Progenitor cell of endocrine pancreas (in vitro differentiated cells): ENCODE results near the gene MRTFA. TPM values are rescaled to one million over a fixed set of nuclear protein-coding genes. Genes with fewer than 3 reads are reported as not detected.

Experiments
- DNase-seq: peaks from one replicate; pipeline ENCODE4 v3.0.0; 2021; ENCODE audit warnings: low spot score; ENCODE audit not compliant: unreplicated experiment
- H3K27ac Mint-ChIP-seq: 2 replicates; pipeline ENCODE4 v1.8.0; 2021; ENCODE audit warnings: mild to moderate bottlenecking, moderate library complexity, mixed read lengths
- H3K27me3 Mint-ChIP-seq: 2 replicates; pipeline ENCODE4 v1.8.0; 2021; ENCODE audit warnings: mixed read lengths
- H3K36me3 Mint-ChIP-seq: 2 replicates; pipeline ENCODE4 v1.8.0; 2022; ENCODE audit warnings: mixed read lengths; ENCODE audit not compliant: insufficient read depth
- H3K4me1 Mint-ChIP-seq: 2 replicates; pipeline ENCODE4 v1.8.0; 2021; ENCODE audit warnings: low read depth, mixed read lengths
- H3K4me3 Mint-ChIP-seq: 2 replicates; pipeline ENCODE4 v1.8.0; 2021; ENCODE audit warnings: low read depth, mild to moderate bottlenecking, moderate library complexity, mixed read lengths
- H3K9me3 Mint-ChIP-seq: 2 replicates; pipeline ENCODE4 v1.8.0; 2021; ENCODE audit warnings: low read depth, mixed read lengths
- total RNA-seq: library from RNA; stranded (reverse); gene quantifications from 2 replicates; pipeline ENCODE4 v1.2.1, GENCODE V29; 2021
- TF ChIP-seq, protein P1 (sequence below): fragments of 200-600 bp; sonication (generic); IDR thresholded peaks from one replicate; pipeline ENCODE4 v1.5.0; 2021; ENCODE audit warnings: antibody characterized with exemption, mild to moderate bottlenecking; ENCODE audit not compliant: unreplicated experiment

The MRTFA gene
- total RNA-seq, 1 donor from 2014 or later = 61.9 TPM

DNA sequence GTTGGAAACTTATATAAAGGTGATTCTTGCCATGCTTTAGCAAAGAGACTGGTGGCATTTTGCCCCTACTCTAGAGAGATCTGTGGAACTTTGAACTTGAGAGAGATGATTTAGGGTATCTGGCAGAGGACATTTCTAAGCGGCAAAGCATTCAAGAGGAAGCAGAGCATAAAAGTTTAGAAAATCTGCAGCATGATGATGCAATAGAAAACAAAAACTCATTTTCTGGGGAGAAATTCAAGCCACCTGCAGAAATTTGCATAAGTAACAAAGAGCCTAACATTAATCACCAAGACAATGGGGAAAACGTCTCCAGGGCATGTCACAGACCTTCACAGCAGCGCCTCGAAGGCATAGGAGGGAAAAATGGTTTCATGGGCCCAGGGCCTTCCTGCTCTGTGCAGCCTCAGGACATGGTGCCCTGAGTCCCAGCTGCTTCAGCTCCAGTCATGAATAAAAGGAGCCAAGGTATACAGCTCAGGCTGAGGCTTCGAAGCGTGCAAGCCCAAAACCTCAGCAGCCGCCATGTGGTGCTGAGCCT is 83.4 kb downstream of the MRTFA start:
- no peaks in the 10 kb centered on the region for H3K27me3 Mint-ChIP-seq
- H3K9me3 Mint-ChIP-seq = no peaks in the 10 kb centered on the region
- TF ChIP-seq, protein P1, sequence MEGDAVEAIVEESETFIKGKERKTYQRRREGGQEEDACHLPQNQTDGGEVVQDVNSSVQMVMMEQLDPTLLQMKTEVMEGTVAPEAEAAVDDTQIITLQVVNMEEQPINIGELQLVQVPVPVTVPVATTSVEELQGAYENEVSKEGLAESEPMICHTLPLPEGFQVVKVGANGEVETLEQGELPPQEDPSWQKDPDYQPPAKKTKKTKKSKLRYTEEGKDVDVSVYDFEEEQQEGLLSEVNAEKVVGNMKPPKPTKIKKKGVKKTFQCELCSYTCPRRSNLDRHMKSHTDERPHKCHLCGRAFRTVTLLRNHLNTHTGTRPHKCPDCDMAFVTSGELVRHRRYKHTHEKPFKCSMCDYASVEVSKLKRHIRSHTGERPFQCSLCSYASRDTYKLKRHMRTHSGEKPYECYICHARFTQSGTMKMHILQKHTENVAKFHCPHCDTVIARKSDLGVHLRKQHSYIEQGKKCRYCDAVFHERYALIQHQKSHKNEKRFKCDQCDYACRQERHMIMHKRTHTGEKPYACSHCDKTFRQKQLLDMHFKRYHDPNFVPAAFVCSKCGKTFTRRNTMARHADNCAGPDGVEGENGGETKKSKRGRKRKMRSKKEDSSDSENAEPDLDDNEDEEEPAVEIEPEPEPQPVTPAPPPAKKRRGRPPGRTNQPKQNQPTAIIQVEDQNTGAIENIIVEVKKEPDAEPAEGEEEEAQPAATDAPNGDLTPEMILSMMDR = no peak
- peaks cover 6% of the 10 kb centered on the region for H3K4me1 Mint-ChIP-seq
- no peak overlapping the region for H3K4me3 Mint-ChIP-seq
- H3K36me3 Mint-ChIP-seq = peaks cover 14% of the 10 kb centered on the region
- no peak overlapping the region for H3K27ac Mint-ChIP-seq
- no peak for DNase-seq

DNA sequence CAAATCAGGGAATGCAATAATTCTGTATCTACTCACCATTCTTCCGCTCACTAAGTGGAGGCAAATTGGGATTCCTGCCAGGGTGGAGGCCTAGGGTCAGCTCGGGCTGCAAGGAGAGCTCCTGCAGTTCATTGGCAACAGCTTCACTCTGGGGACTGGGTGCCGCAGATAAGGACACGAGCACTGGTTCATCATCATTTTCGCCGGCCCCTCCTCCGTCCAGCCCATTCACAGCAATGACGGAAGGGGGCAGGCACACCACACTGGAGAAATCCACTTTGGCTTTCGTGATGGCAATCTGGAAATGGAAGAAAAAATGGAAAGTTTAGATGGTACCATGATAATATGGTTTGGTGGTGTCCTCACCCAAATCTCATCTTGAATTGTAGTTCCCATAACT is 84.4 kb downstream of the MRTFA start:
- Mint-ChIP-seq H3K4me3 (no peak overlapping the region), H3K9me3 (no peaks in the 10 kb centered on the region), H3K4me1 (peaks cover 6% of the 10 kb centered on the region), H3K27ac (no peak overlapping the region), H3K36me3 (peaks cover 18% of the 10 kb centered on the region), H3K27me3 (no peaks in the 10 kb centered on the region)
- TF ChIP-seq, protein P1 = no peak
- DNase-seq = no peak

DNA sequence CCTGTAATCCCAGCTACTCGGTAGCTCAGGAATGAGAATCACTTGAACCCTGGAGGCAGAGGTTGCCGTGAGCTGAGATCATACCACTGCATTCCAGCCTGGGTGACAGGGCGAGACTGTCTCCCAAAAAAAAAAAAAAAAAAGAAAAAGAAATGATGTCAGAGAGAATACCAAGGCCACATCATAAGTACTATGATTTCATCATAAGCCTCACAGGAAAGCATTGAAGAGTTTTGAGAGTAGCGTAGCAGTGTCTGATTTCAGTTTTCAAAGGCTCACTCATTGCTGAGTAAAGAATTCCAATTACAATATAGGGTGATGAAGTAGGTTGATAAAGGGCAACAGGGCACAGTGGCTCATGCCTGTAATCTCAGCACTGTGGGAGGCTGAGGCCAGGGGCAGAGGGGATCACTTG is 88.8 kb downstream of the MRTFA start:
- Mint-ChIP-seq H3K27ac (no peak overlapping the region), H3K4me1 (peaks cover 4% of the 10 kb centered on the region), H3K36me3 (peaks cover 19% of the 10 kb centered on the region), H3K4me3 (no peak overlapping the region), H3K27me3 (no peaks in the 10 kb centered on the region), H3K9me3 (no peaks in the 10 kb centered on the region)
- TF ChIP-seq, protein P1 = no peak
- no peak for DNase-seq

DNA sequence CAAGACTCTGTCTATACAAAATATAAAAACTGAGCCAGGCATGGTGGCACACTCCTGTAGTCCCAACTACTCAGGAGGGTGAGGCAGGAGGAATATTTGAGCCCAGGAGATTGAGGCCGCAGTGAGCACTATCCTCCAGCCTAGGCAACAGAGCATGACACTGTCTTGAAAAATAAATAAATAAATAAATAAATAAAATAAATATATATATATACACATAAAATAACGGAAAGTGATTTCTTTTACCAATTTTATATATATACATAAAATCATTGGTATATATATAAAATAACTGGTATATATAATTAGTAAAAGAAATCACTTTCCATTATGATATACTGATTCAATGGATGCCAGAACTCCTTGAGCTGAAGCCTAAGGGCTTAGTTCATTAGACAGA is 91.8 kb downstream of the MRTFA start:
- peaks cover 14% of the 10 kb centered on the region for H3K36me3 Mint-ChIP-seq
- DNase-seq = no peak
- no peak overlapping the region for H3K4me3 Mint-ChIP-seq
- H3K4me1 Mint-ChIP-seq = peaks cover 4% of the 10 kb centered on the region
- H3K9me3 Mint-ChIP-seq = no peaks in the 10 kb centered on the region
- no peaks in the 10 kb centered on the region for H3K27me3 Mint-ChIP-seq
- TF ChIP-seq, protein P1 = no peak
- no peak overlapping the region for H3K27ac Mint-ChIP-seq

DNA sequence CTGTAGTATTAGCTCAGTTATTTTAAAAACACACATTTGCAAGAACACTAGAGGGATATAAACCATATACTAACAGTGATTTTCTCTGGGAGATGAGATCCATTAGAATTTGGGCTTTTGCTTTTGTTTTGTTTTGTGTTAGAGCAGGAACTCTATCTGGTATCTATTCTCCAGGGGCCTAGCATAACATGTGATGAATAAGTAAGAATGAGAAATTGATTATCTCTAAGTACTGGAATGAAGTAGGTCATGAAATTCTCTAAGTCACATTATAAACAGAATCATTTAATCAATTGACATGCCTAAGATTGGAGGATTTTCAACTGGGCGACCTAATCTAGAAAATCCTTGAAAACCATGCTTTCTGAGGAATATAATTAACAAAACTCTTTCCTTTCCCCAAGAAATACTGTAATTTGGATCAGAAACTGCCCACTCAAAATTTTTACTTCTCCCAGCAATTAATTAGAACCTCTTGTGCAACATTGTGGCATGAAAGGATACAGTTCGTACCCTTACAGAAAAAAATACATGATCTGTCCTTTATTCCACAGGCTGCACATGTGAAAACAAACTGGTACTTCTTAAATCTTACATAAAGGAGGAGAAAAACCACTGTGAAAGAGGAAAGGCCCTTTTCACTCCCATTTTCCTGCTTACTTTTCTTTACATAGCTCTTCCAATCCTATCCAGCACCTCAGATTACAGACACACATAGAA is 93.5 kb downstream of the MRTFA start:
- no peak for DNase-seq
- Mint-ChIP-seq H3K4me3 (no peak overlapping the region), H3K27me3 (no peaks in the 10 kb centered on the region), H3K27ac (no peak overlapping the region), H3K9me3 (no peaks in the 10 kb centered on the region), H3K4me1 (peaks cover 4% of the 10 kb centered on the region), H3K36me3 (peaks cover 14% of the 10 kb centered on the region)
- TF ChIP-seq, protein P1 = no peak
